SKM-1 (cell line): ENCODE data around the gene GPR4.
"Not testable (repeated sequence)": the region's sequence is repeated elsewhere in the genome, so short reads cannot be mapped to it uniquely, and the experiment has no call there.

Experiments
- DNase-seq: peaks from one replicate; lab custom pipeline; 2025; ENCODE audit not compliant: unreplicated experiment; lab: John Stamatoyannopoulos, UW

The GPR4 gene

GRCh38 chr19:45601524-45602374 lies at the start of gene GPR4:
Gene GPR4, minus strand, starts transcription at chr19:45602212. Its CDS starts 10,346 bp downstream, at chr19:45591866.
- no peak for DNase-seq

GRCh38 chr19:45650722-45651121 lies 48.7 kb upstream of the GPR4 start:
- DNase-seq: no peak

GRCh38 chr19:45646345-45646698 lies 44.3 kb upstream of the GPR4 start:
- no peak for DNase-seq

DNA sequence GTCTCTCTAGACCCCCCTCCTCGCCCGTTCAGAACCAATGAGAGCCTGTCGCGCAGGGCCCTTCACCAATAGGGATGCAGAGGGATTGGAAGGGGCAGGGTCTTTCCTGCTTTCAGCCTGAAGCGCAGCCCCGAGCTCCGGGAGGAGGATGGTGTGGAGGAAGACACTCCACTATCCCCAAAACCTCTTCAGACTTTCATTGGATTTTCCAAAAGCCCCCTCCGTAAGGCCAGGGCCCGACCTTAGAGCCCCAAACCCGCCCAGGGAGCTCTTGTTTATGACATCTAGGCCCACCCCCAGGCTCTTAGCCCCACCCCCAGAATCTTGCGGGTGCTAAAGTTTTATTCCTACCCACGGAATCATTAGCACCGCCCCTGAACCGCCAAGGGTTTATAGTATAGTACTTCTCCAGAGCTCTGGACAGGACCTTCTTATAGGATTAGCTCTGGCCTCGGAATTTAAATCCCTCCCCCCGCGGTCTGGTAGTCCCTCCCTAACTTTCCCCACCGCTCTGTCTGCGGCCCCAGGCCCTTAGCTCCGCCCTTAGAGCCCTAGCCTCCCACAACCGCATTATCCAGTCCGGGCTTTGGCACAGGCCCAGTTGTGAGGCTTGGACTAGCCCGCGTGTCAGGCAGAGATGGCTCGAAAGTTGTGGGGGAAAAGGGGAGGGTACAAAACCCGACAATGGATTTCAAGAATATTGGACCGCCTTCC lies 43.8 kb upstream of the GPR4 start:
- DNase-seq: no peak

DNA sequence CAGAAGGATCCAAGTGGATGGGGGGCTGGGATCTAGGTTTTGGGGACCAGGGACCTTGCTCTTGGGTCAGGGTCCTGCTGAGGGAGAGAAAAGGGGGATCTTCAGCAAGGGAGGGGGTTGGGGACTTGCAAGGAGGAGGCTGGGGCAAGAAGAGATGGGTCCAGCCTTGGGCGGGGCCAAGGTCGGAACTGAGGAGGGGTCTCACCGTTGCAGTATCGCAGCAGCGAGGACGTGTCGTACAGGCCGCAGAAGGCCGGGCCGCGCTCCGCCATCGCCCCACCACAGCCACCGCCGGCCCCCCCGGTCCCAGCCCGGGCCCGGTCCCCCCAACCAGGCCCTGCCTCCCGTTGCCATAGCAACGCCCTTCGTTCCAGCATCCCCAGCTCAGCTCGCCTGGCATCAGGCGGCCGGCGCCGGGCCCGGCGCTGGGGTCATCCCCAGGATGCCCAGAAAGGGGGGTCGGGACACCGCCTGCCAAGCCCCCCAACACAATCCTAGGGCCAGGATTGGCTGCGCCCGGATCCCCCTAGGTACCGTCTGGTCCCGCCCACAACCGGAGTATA lies 43.1 kb upstream of the GPR4 start:
- DNase-seq: no peak

DNA sequence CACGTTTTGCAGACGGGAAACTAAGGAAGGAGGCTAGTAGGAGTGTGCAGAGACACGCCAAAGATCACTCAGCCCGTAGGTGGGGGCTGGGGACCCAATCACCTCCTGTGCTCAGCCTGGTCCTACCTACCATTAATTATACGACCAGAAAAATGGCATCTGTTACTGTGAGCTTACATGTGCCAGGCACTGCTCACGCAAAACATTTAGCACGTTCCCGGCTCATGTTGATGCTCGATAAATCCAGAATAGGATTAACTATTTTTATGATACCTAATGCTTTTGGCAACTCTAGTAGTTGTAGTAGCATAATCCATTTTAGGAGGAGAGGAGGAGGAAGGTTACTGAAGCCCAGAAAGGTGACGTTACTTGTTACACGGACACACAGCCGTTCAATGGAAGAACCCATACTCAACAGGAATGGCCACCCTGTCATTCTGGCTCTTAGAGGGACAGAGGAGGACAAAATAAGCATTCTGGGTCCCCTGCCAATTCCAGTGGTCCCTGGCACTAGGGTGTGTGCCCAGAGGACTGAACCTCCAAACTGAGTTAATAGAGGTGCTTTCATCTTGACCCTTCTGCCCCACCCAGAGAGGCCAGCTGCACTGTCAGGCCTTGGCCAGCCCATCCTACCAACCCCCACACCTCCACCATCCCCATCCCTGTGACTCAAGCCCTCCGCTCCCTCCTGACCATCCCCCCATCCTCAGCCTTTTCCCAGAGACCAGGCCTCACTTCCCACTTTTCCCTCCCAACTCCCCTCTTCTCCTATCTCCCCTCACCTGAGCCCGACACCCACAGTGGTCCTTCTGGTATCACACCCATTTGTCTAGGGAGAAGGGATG lies 42.1 kb upstream of the GPR4 start:
- no peak for DNase-seq

DNA sequence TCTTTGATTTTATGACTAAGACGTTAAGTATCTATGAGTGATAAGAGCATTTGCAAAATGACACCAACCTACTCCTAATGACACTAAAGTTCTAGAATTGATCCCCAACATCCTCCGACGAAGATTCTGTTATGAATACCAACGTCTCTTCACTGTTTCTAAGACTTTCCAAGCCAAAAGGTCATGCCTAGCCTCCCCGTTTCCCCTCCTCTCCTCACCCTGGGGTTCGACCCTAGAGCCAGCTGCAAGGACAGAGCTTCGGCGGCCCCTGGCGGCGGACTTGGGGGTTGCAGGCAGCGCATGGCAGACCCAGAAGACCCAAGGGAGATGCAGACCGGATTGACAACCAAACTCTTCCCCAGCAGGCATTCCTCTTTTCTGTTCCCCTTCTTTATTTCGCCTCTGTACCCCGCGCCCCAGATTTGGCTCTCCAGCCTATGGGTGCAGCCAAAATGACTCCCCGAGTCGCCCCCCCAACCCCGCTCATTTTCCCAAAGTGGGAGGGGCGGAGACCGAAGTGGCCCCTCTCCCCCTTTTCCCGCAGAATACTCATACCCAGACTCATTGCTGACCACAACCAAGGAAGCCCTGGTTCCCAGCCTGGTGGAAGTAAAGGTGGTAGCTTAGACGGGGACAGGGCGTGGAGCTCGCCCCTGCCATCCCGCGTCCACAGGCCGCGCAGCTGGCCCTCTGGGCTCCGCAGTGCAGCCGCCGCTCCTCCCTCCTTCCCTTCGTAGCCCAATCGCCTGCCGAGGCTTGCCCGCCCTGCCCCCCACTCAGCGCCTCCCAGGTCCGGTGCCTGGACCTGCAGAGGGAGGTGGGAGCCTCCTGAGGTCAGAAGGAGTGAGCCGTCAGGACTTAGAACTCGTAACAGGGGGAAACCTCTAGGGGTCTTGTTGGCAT lies 41.3 kb upstream of the GPR4 start:
- peak; percentile 48 for DNase-seq

DNA sequence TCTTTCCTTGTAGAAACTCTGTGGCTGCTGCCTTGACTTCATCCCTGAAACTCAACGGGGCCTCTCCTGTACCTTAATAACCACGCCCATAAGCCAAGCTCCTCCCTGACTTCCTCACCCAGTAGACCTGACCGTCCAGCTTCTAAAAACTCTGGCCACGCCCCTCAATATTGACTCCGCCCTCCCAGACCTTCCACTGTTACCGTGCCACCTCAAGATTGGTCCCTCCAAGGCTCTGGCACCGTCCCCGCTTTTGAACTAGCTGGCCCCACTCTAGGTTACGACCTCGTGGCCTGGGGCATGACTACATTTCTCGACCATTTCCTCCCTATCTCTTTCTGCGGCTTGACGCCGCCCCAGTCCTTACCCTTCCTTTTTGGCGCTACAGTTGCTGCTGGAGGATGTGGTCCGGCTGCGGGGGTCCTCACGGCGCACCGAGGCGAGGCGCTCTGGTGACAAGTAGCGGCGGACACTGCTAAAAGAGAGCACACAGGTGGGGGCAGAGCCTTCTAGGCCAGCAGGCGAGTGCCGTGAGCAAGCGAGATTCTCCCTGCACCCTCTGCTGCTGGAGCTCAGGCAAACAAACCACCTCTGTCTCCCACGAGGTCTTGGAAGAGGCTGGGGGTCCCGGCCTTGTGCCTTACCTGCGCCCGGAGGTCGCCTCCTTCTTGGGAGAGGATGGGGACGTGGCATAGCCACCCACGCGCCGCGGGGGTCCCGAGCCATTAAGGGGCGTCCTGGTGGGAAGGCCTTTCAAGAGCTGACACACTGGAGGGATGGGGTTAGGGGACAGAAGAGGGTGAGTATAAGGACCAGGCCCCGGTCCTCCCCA lies 39.5 kb upstream of the GPR4 start:
- DNase-seq: peak; percentile 78

- DNase-seq: no peak
Measured at GRCh38 chr19:45640849-45641273, 38.8 kb upstream of the GPR4 start.

DNA sequence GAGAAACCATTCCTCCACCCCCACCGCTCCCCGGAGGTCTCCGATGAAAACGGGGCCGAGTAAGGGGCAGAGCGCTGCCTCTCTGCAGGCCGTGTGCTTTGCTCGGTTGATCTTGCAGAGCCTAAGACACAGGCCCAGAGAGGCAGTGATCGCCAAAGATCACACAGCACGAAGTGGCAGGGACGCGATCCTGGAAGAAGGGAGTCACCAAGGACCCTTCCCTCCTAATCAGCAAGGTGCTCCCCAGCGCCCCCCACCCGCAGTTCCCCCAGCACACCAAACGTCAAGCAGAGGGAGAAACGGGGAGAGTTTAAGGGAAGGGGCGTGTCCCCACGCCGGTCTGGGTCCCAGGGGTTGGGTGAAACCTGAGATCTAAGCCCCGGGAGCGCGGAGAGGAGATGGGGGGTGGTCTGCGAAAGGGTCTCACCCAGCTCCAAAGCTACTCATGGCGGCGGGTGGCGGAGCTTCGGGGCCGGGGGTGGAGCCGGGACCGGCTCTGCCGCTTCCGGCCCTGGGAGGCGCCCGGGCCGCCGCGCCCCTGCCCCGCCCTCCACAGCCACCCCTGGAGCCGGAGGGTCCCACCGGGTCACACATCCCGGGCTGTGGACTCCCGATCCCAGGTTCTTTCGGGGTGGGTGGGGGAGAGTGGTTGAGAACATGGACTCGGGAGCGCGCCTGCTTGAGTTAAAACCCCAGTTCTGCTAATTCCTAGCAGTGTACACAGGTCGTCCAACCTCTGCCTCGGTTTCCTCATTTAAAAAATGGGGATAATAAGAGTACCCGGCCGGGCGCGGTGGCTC lies 37.1 kb upstream of the GPR4 start, which contains the start of gene EML2:
EML2 (minus strand) TSS at position 468 of the 800 bp plus-strand sequence; CDS start at position 447, 21 bp downstream.
- no peak for DNase-seq

DNA sequence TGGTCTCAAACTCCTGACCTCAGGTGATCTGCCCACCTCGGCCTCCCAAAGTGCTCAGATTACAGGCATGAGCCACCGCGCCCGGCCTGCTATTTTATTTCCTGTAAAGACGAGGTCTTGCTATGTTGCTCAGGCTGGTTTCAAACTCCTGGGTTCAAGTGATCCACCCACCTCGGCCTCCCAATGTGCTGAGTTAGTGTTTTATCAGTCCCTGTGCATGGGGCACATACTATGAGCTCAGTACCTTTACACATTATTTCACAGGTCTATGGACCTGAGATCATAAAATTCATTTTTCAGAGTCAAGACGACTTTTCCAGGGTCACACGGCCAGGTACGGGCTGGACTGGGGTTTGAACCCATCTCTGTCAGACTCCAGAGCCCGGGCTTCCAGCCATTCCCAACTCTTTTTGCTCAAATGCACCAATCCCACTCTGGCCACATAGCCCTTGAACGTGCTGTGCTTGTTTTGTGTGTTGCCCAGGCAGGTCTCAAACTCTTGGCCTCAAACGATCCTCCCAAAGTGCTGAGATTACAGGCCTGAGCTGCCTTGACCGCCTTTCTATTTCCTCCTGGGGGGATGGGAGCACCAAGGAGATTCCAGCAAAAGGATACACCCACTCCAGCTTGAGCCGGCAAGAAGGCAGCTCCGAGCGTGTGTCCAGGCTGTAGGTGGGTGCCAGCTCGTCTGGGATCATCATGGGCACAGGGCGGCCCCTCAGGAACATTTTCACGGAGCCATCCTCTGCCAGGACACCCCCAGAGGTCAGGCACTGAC lies 36.1 kb upstream of the GPR4 start:
- DNase-seq: no peak

DNA sequence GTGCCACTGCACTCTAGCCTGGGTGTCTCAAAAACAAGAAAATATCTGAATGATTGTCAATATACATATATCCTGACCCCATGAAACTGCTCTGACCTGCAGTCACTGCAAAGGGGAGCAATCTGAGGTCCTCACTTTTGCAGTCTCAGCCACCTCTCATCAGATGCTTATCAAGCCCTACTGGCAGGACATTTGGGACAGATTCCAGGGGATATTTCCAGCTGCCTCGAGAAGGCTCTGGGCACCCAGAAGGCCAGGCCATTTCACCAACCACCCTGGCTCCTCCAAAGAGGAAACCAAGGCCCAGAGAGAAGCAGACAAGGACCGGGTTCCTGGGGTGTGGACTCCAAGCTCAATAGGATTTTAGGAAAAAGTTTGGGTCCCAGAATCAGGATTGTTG lies 34.9 kb upstream of the GPR4 start:
- no peak for DNase-seq

- DNase-seq: no peak
Measured at GRCh38 chr19:45636275-45636674, 34.3 kb upstream of the GPR4 start.

GRCh38 chr19:45632468-45633196 lies 30.6 kb upstream of the GPR4 start:
- DNase-seq: no peak

- no peak for DNase-seq
Measured at GRCh38 chr19:45630463-45630862, 28.5 kb upstream of the GPR4 start.

- no peak for DNase-seq
Measured at GRCh38 chr19:45629704-45630103, 27.7 kb upstream of the GPR4 start.

DNA sequence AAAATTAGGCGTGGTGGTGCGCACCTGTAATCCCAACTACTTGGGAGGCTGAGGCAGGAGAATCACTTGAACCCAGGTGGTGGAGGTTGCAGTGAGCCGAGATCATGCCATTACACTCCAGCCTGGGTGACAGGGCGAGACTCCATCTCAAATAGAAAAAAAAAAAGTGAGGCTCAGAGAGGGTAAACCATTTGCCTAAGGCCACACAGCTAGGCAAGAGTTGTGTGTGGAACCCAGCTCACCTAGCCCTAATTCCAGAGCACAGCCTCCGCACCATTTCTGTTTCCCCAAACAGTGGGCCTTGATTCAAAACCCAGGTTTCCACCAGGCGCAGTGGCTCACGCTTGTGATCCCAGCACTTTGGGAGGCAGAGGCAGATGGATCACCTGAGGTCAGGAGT lies 26.2 kb upstream of the GPR4 start:
- DNase-seq: not testable (repeated sequence)
